Stimulated activated CD8-positive, alpha-beta memory T cell treated with anti-CD3 and anti-CD28 coated beads, Interleukin-4, amount 100 ng/mL, for 4 hours (primary cell): ENCODE data around the gene GAB4.
"Not testable (repeated sequence)": the region's sequence is repeated elsewhere in the genome, so short reads cannot be mapped to it uniquely, and the experiment has no call there.

Experiments
- DNase-seq, 2 donors: peaks; one replicate each; pipeline ENCODE4 v3.0.0-alpha.2; 2020; ENCODE audit warnings: low read depth in 2 of 2, low spot score in 1 of 2

Gene GAB4

GRCh38 chr22:17007852-17008731, at the start of gene GAB4:
Gene GAB4, minus strand, starts transcription at chr22:17008222. Its CDS starts 108 bp downstream, at chr22:17008114.
- no peak for DNase-seq

- DNase-seq = no peak
Observed at GRCh38 chr22:17056807-17057206, 48.8 kb upstream of the GAB4 start.

- DNase-seq = no peak
Observed at GRCh38 chr22:17056058-17056457, 48.0 kb upstream of the GAB4 start.

GRCh38 chr22:17047656-17048055, 39.6 kb upstream of the GAB4 start:
- no peak for DNase-seq

GRCh38 chr22:17046566-17047348, 38.7 kb upstream of the GAB4 start:
- DNase-seq = no peak

GRCh38 chr22:17043521-17043920, 35.5 kb upstream of the GAB4 start:
- no peak for DNase-seq

- not testable (repeated sequence) for DNase-seq
Observed at GRCh38 chr22:17036842-17037711, 29.1 kb upstream of the GAB4 start.

GRCh38 chr22:17035976-17036841, 28.2 kb upstream of the GAB4 start:
- not testable (repeated sequence) for DNase-seq

- no peak for DNase-seq
Observed at GRCh38 chr22:17035246-17035645, 27.2 kb upstream of the GAB4 start.

GRCh38 chr22:17034532-17034931, 26.5 kb upstream of the GAB4 start:
- not testable (repeated sequence) for DNase-seq

GRCh38 chr22:17032277-17032676, 24.3 kb upstream of the GAB4 start:
- DNase-seq = not testable (repeated sequence)

- DNase-seq = not testable (repeated sequence)
Observed at GRCh38 chr22:17024380-17024779, 16.4 kb upstream of the GAB4 start.

- DNase-seq = not testable (repeated sequence)
Observed at GRCh38 chr22:17015552-17015951, 7.5 kb upstream of the GAB4 start.

- not testable (repeated sequence) for DNase-seq
Observed at GRCh38 chr22:17014101-17014440, 6.0 kb upstream of the GAB4 start.

GRCh38 chr22:17013396-17014100, 5.5 kb upstream of the GAB4 start:
- no peak for DNase-seq

- DNase-seq = no peak
Observed at GRCh38 chr22:17012267-17012666, 4.2 kb upstream of the GAB4 start.

GRCh38 chr22:17009640-17010291, 1.7 kb upstream of the GAB4 start:
- DNase-seq = no peak

GRCh38 chr22:17007257-17007656, 765 bp downstream of the GAB4 start:
- DNase-seq = no peak

- DNase-seq = no peak
Observed at GRCh38 chr22:16989915-16990314, 18.1 kb downstream of the GAB4 start.
